DMS53 treated with DMSO at 0.1 percent for 48 hours (cell line): ENCODE results near the gene ARL13B.

Source experiments
- DNase-seq: peaks from one replicate; lab custom pipeline; 2025; ENCODE audit not compliant: unreplicated experiment; lab: John Stamatoyannopoulos, UW

The ARL13B gene

GRCh38 chr3:94099311-94099710 lies 119.4 kb downstream of the ARL13B start:
- no peak for DNase-seq

GRCh38 chr3:94101860-94102259 lies 121.9 kb downstream of the ARL13B start:
- no peak for DNase-seq
